ENCODE measurements around the gene TMIGD3.

DNA sequence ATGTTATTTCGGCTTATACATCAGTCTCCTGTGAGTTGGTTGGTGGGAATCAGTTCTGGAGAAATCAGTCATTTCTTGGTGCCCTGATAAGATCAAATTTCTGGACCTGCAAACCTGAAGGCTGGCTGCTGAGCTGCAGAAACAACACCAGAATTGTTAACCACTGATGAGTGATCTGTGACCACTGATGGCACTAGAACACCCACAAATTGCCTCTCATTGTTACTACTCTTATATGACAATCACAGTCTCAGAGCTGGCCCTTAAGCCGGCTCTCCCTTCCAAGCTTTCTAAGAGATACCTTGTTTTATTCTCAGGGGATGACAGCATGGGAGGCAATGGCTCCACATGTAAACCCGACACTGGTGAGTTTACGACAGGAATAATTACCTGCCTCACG lies 27.7 kb downstream of the TMIGD3 start:
- TF ChIP-seq, protein P1, sequence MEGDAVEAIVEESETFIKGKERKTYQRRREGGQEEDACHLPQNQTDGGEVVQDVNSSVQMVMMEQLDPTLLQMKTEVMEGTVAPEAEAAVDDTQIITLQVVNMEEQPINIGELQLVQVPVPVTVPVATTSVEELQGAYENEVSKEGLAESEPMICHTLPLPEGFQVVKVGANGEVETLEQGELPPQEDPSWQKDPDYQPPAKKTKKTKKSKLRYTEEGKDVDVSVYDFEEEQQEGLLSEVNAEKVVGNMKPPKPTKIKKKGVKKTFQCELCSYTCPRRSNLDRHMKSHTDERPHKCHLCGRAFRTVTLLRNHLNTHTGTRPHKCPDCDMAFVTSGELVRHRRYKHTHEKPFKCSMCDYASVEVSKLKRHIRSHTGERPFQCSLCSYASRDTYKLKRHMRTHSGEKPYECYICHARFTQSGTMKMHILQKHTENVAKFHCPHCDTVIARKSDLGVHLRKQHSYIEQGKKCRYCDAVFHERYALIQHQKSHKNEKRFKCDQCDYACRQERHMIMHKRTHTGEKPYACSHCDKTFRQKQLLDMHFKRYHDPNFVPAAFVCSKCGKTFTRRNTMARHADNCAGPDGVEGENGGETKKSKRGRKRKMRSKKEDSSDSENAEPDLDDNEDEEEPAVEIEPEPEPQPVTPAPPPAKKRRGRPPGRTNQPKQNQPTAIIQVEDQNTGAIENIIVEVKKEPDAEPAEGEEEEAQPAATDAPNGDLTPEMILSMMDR (IDR thresholded peaks at IDR 0.05; ENCODE audit: borderline replicate concordance, extremely low read depth, low read length, poor library complexity, severe bottlenecking) = no peak
- no peak for TF ChIP-seq EZH2 (IDR thresholded peaks at IDR 0.05; ENCODE audit: borderline replicate concordance, low read depth, low read length, severe bottlenecking)

All from DND-41 (cell line).